Small intestine (tissue), 7 donors: ENCODE measurements around the gene TCEAL4. TPM values are rescaled to one million over a fixed set of nuclear protein-coding genes. Genes with fewer than 3 reads are reported as not detected.
A peak's percentile ranks its signal among the peaks of the same experiment; 100 is the strongest.
"Not testable (repeated sequence)": the region's sequence is repeated elsewhere in the genome, so short reads cannot be mapped to it uniquely, and the experiment has no call there.

Experiments
- DNase-seq, 2 donors: peaks; one replicate each; pipeline versions ENCODE4 v3.0.0 to v3.0.0-alpha.2; 2013
- FAIRE-seq: peaks from 2 replicates; lab custom pipeline; 2012; peaks lifted over from hg19 to GRCh38; lab: Jason Lieb, UNC
- H3K27ac ChIP-seq, 3 donors: one replicate each; pipeline ENCODE4 v1.5.1; 2013; ENCODE audit warnings: low read length in 2 of 3, mild to moderate bottlenecking in 2 of 3, control low read depth in 1 of 3, inconsistent platforms in 1 of 3, low read depth in 1 of 3, moderate library complexity in 1 of 3
- H3K27me3 ChIP-seq, 3 donors: one replicate each; pipeline ENCODE4 v1.6.1; 2013; ENCODE audit warnings: low read length in 3 of 3, inconsistent platforms in 1 of 3; ENCODE audit not compliant: control insufficient read depth in 3 of 3, insufficient read depth in 3 of 3
- H3K36me3 ChIP-seq, 3 donors: one replicate each; pipeline ENCODE4 v1.6.1; 2013; ENCODE audit warnings: low read length in 3 of 3, inconsistent platforms in 1 of 3, low read depth in 1 of 3, mild to moderate bottlenecking in 1 of 3, moderate library complexity in 1 of 3; ENCODE audit not compliant: control insufficient read depth in 3 of 3, insufficient read depth in 2 of 3
- H3K4me1 ChIP-seq, 3 donors: one replicate each; pipeline ENCODE4 v1.6.1; 2013; ENCODE audit warnings: low read length in 2 of 3, inconsistent platforms in 1 of 3, low read depth in 1 of 3, mild to moderate bottlenecking in 1 of 3, moderate library complexity in 1 of 3; ENCODE audit not compliant: control insufficient read depth in 3 of 3, insufficient read depth in 2 of 3
- H3K4me3 ChIP-seq, 3 donors: one replicate each; pipeline ENCODE4 v1.5.1; 2013; ENCODE audit warnings: low read length in 3 of 3, control low read depth in 1 of 3, inconsistent platforms in 1 of 3, low read depth in 1 of 3, mild to moderate bottlenecking in 1 of 3, moderate library complexity in 1 of 3
- H3K9me3 ChIP-seq, 2 donors: one replicate each; pipeline ENCODE4 v1.6.1; 2013; ENCODE audit warnings: low read depth in 1 of 2, low read length in 1 of 2; ENCODE audit not compliant: control insufficient read depth in 2 of 2, insufficient read depth in 1 of 2
- WGBS, 3 donors: extraction: QIAGEN DNeasy Blood & Tissue Kit; methylation state at CpG; one replicate each; pipeline ENCODE4 v1.1.7; 2013; 5-methylcytosine and 5-hydroxymethylcytosine counted together
- polyA plus RNA-seq, 4 donors: library from polyadenylated mRNA; stranded (reverse) in 3 of 4; unstranded in 1 of 4; fragments of 200-250 nt in 3 of 4; fragments of 120-200 nt in 1 of 4; gene quantifications; one replicate each; pipeline versions ENCODE4 v1.2.1 to v1.2.3, GENCODE V29; 2013
- donor health status: healthy with polysubstance abuse.
- donor health status: control.
- donor health status: control.
- donor health status: Bipolar disorder and iron deficiency.
- donor health status: healthy.

The TCEAL4 gene
- polyA plus RNA-seq, 4 donors = 13.0 to 90.8 (median 63.5) TPM

GRCh38 chrX:103565752-103566151, 19.6 kb upstream of the TCEAL4 start:
- WGBS, 3 donors = 29 to 39% (median 34%) methylated on average over 1 of the region's 1 CpG
- FAIRE-seq = no peak

GRCh38 chrX:103571121-103571520, 14.2 kb upstream of the TCEAL4 start:
- FAIRE-seq (no peak), DNase-seq (no peak)
- Histone ChIP-seq H3K36me3 (no peaks in the 10 kb centered on the region), H3K4me3 (no peak overlapping the region), H3K27me3 (no peaks in the 10 kb centered on the region), H3K4me1 (no peaks in the 10 kb centered on the region), H3K27ac (no peak overlapping the region), H3K9me3 (no peaks in the 10 kb centered on the region)
- 76 to 90% (median 82%) methylated on average over 5 to 6 of the region's 6 CpGs for WGBS, 3 donors

More at GRCh38 chrX:103565752-103566151, 19.6 kb upstream of the TCEAL4 start:
- Histone ChIP-seq H3K27me3 (no peaks in the 10 kb centered on the region), H3K36me3 (no peaks in the 10 kb centered on the region), H3K4me3 (no peak overlapping the region), H3K4me1 (no peaks in the 10 kb centered on the region), H3K27ac (no peak overlapping the region), H3K9me3 (no peaks in the 10 kb centered on the region)
- DNase-seq = peak in 1 of 2 donors; percentile 41

- 83 to 88% (median 84%) methylated on average over 4 of the region's 4 CpGs for WGBS, 3 donors
- FAIRE-seq = no peak
- H3K4me3 ChIP-seq = no peak overlapping the region
- H3K27me3 ChIP-seq = no peaks in the 10 kb centered on the region
- no peak for DNase-seq
- H3K4me1 ChIP-seq = no peaks in the 10 kb centered on the region
- no peak overlapping the region for H3K27ac ChIP-seq
- H3K9me3 ChIP-seq = no peaks in the 10 kb centered on the region
- H3K36me3 ChIP-seq = no peaks in the 10 kb centered on the region
These were observed 13.6 kb upstream of the TCEAL4 start for GRCh38 chrX:103571726-103572125.

DNA sequence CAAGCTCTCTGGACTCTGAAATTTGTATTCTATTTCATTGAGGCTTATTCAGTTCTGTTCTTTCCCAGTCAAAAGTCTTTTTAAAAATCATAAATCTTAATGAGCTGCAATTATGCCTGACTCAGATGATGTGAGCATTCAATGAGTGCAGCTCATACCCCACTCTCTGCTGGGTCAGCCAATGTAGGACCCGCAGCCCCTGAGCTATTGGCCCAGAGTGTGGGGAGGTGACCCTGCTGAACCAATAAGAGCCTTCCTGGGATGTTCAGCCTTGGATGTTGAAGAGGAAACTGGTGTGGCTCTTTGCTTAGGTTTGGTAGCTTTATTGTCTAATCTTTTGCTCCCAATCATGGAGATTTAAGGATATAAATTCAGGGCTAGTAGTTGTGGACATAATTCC, 12.1 kb upstream of the TCEAL4 start:
- WGBS, 3 donors = 67 to 82% (median 77%) methylated on average over 1 of the region's 1 CpG
- H3K9me3 ChIP-seq = no peaks in the 10 kb centered on the region
- FAIRE-seq = no peak
- H3K4me1 ChIP-seq = no peaks in the 10 kb centered on the region
- no peaks in the 10 kb centered on the region for H3K27me3 ChIP-seq
- DNase-seq = no peak
- H3K36me3 ChIP-seq = no peaks in the 10 kb centered on the region
- no peak overlapping the region for H3K4me3 ChIP-seq
- no peak overlapping the region for H3K27ac ChIP-seq

DNA sequence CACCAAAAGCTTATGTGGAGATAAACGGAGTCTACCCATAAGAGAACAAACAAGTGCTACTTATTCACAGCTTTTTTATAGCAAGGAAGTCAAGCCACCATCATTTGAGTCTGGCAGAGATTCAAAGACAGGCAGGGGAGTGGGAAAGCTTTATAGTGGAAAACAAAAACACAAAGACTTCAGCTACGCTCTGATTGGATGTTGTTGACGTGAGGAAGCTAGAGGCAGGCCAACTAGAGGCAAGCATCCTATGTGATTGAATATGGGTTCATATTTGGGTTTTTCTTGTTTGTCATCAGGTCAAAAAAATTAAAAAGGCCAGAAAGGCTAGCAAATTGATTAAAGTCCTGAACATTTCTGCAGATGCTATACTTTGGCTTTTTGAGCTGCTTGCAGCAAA, 719 bp upstream of the TCEAL4 start:
- DNase-seq (peak in 1 of 2 donors; percentile 1), FAIRE-seq (no peak)
- 37 to 61% (median 51%) methylated on average over 3 of the region's 3 CpGs for WGBS, 3 donors
- H3K36me3 ChIP-seq = peaks cover 0 to 4% (median 0%) of the 10 kb centered on the region in 3 donors
- no peaks in the 10 kb centered on the region for H3K9me3 ChIP-seq
- no peak overlapping the region for H3K4me3 ChIP-seq
- H3K27ac ChIP-seq = no peak overlapping the region
- no peaks in the 10 kb centered on the region for H3K4me1 ChIP-seq
- H3K27me3 ChIP-seq = no peaks in the 10 kb centered on the region

DNA sequence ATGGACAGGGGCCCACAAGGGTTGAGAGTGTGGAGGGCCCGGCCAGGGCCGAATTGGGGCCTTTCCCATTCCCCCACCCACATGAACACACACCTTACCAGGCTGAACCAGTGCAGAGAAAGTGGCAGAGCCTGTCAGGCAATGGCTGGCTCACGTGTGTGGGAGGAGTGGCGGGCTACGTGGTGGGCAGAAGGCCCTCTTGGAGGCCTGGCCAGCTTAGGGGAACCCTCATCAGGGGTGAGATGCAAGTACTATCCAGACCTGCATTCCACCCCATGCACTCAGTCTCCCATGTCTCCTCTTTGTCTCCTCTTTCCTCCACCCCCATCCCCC, 965 bp downstream of the TCEAL4 start:
- 17 to 34% (median 20%) methylated on average over 3 to 5 of the region's 5 CpGs for WGBS, 3 donors
- Histone ChIP-seq H3K27me3 (no peaks in the 10 kb centered on the region), H3K27ac (peak overlapping the region in 2 of 3 donors; percentile 81 to 88), H3K36me3 (peaks cover 0 to 4% (median 0%) of the 10 kb centered on the region in 3 donors), H3K4me3 (peak overlapping the region in 2 of 3 donors; percentile 66 to 85), H3K9me3 (no peaks in the 10 kb centered on the region), H3K4me1 (no peaks in the 10 kb centered on the region)
- peak in 1 of 2 donors; percentile 33 for DNase-seq
- no peak for FAIRE-seq

DNA sequence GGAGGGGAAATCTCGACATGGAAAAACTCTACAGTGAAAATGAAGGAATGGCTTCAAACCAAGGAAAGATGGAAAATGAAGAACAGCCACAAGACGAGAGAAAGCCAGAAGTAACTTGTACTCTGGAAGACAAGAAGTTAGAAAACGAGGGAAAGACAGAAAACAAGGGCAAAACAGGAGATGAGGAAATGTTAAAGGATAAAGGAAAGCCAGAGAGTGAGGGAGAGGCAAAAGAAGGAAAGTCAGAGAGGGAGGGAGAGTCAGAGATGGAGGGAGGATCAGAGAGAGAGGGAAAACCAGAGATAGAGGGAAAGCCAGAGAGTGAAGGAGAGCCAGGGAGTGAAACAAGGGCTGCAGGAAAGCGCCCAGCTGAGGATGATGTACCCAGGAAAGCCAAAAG, 1.3 kb downstream of the TCEAL4 start:
- Histone ChIP-seq H3K9me3 (no peaks in the 10 kb centered on the region), H3K27ac (peak overlapping the region in 1 of 3 donors; percentile 81), H3K27me3 (no peaks in the 10 kb centered on the region), H3K4me3 (peak overlapping the region in 1 of 3 donors; percentile 85), H3K36me3 (peaks cover 0 to 4% (median 0%) of the 10 kb centered on the region in 3 donors), H3K4me1 (no peaks in the 10 kb centered on the region)
- DNase-seq (no peak), FAIRE-seq (no peak)
- 48 to 57% (median 54%) methylated on average over 4 of the region's 4 CpGs for WGBS, 3 donors

- not testable (repeated sequence) for H3K4me1 ChIP-seq, DNase-seq, H3K27me3 ChIP-seq, H3K36me3 ChIP-seq, H3K9me3 ChIP-seq, H3K4me3 ChIP-seq, FAIRE-seq, H3K27ac ChIP-seq
- 94 to 100% (median 100%) methylated on average over 1 of the region's 1 CpG for WGBS, 3 donors
These were observed 7.0 kb downstream of the TCEAL4 start for GRCh38 chrX:103592295-103592694.

GRCh38 chrX:103595202-103595601, 9.9 kb downstream of the TCEAL4 start:
- H3K9me3 ChIP-seq = not testable (repeated sequence)

More at GRCh38 chrX:103595202-103595601, 9.9 kb downstream of the TCEAL4 start:
- not testable (repeated sequence) for H3K27ac ChIP-seq, H3K27me3 ChIP-seq, H3K36me3 ChIP-seq, FAIRE-seq, DNase-seq, H3K4me3 ChIP-seq, H3K4me1 ChIP-seq
- 93 to 98% (median 95%) methylated on average over 6 of the region's 6 CpGs for WGBS, 3 donors
